GM12878 (cell line): Measurements from ENCODE around the gene CERK. TPM values are rescaled to one million over a fixed set of nuclear protein-coding genes. Genes with fewer than 3 reads are reported as not detected.

ENCODE experiments used
- ATAC-seq: fragments of 200-7000 bp; cut with Tn5 transposase; 3 replicates; pipeline ENCODE4 v1.9.1; 2020; ENCODE audit warnings: mild to moderate bottlenecking, moderate library complexity
- BruUV-seq: library from RNA; stranded (reverse); fragments of 400-500 nt; replicated peaks from 2 replicates; lab custom pipeline; 2021; lab: Mats Ljungman, UMichigan
- CTCF ChIA-PET: fragments of 300-600 bp; sonication (Branson Sonifier 250); formaldehyde crosslinking; extraction: SDS; loops from one replicate; lab custom pipeline; 2021; ENCODE audit warnings: inconsistent platforms; lab: Yijun Ruan, JAX
- POLR2A ChIA-PET: fragments of 350-600 bp; formaldehyde crosslinking; extraction: SDS; loops from one replicate; lab custom pipeline; 2021; ENCODE audit warnings: inconsistent platforms; lab: Charles Lee
- RAD21 ChIA-PET: fragments of 300-600 bp; sonication (Branson Sonifier 250); formaldehyde crosslinking; loops from one replicate; lab custom pipeline; 2023; ENCODE audit warnings: antibody characterized with exemption; ENCODE audit not compliant: unreplicated experiment; lab: Charles Lee
- SMC1A ChIA-PET: fragments of 300-600 bp; sonication (Branson Sonifier 250); formaldehyde crosslinking; loops from one replicate; lab custom pipeline; 2023; ENCODE audit not compliant: unreplicated experiment, uncharacterized antibody; lab: Charles Lee
- DNase-seq: peaks from one replicate; pipeline ENCODE4 v3.0.0-alpha.2; 2011; ENCODE audit warnings: low read depth, low spot score
- FAIRE-seq: peaks from 3 replicates; lab custom pipeline; 2011; peaks lifted over from hg19 to GRCh38; lab: Jason Lieb, UNC
- H2AFZ ChIP-seq: 2 replicates; pipeline ENCODE4 v1.6.0; 2011; ENCODE audit warnings: low read depth, low read length, control low read depth; ENCODE audit not compliant: control insufficient read depth
- H3K27ac ChIP-seq: 2 replicates; pipeline ENCODE4 v1.5.1; 2011; ENCODE audit warnings: control low read depth; ENCODE audit not compliant: control insufficient read depth, insufficient read depth
- H3K27me3 ChIP-seq, 2 experiments: replicated peaks in 1 of 2; 2 replicates each; pipeline versions ENCODE4 v1.6.0 to v1.6.1; 2011; ENCODE audit warnings: low read length in 1 of 2; ENCODE audit not compliant: control insufficient read depth in 2 of 2, insufficient read depth in 2 of 2
- H3K36me3 ChIP-seq, 2 experiments: 2 replicates each; pipeline ENCODE4 v1.5.1; 2011; ENCODE audit warnings: low read length in 1 of 2; ENCODE audit not compliant: control insufficient read depth in 2 of 2, insufficient read depth in 2 of 2
- H3K4me1 ChIP-seq: 2 replicates; pipeline ENCODE4 v1.6.1; 2011; ENCODE audit warnings: mild to moderate bottlenecking, low read length, moderate library complexity, mixed read lengths; ENCODE audit not compliant: control insufficient read depth, insufficient read depth
- H3K4me2 ChIP-seq: 2 replicates; pipeline ENCODE4 v1.6.0; 2011; ENCODE audit warnings: control low read depth; ENCODE audit not compliant: control insufficient read depth, insufficient read depth
- H3K4me3 ChIP-seq: fragments of 200-600 bp; sonication (generic); 2 replicates; pipeline ENCODE4 v1.5.1; 2016
- H3K79me2 ChIP-seq: 2 replicates; pipeline ENCODE4 v1.6.0; 2011; ENCODE audit warnings: low read length; ENCODE audit not compliant: control insufficient read depth, insufficient read depth
- H3K9ac ChIP-seq: 2 replicates; pipeline ENCODE4 v1.8.0; 2011; ENCODE audit warnings: low read length, control low read depth, mixed read lengths; ENCODE audit not compliant: control insufficient read depth, insufficient read depth
- H3K9me3 ChIP-seq: replicated peaks from 3 replicates; pipeline ENCODE4 v1.5.1; 2011; ENCODE audit warnings: mild to moderate bottlenecking, low read length; ENCODE audit not compliant: control insufficient read depth, insufficient read depth
- H4K20me1 ChIP-seq: 2 replicates; pipeline ENCODE4 v1.6.0; 2011; ENCODE audit not compliant: control insufficient read depth, insufficient read depth
- ATF7 ChIP-seq: fragments of 450-650 bp; IDR thresholded peaks from 2 replicates; pipeline ENCODE4 v1.6.1; 2016; ENCODE audit warnings: low read depth, mild to moderate bottlenecking
- BHLHE40 ChIP-seq, 2 experiments: fragments of 450-650 bp in 1 of 2; IDR thresholded peaks; 2 replicates each; pipeline ENCODE4 v1.6.1; 2011 to 2017; ENCODE audit warnings: low read depth in 2 of 2, borderline replicate concordance in 1 of 2, improper control_type of control experiment in 1 of 2, low read length in 1 of 2, mild to moderate bottlenecking in 1 of 2
- DPF2 ChIP-seq: fragments of 450-650 bp; IDR thresholded peaks from 2 replicates; pipeline ENCODE4 v1.6.1; 2017; ENCODE audit warnings: mild to moderate bottlenecking
- NFXL1 ChIP-seq: fragments of 450-650 bp; IDR thresholded peaks from 2 replicates; pipeline ENCODE4 v1.6.1; 2017; ENCODE audit warnings: antibody characterized with exemption, mild to moderate bottlenecking, borderline replicate concordance
- PAX8 ChIP-seq: fragments of 450-650 bp; IDR thresholded peaks from 2 replicates; pipeline ENCODE4 v1.6.1; 2017; ENCODE audit warnings: mild to moderate bottlenecking, moderate library complexity
- PKNOX1 ChIP-seq: fragments of 450-650 bp; IDR thresholded peaks from 2 replicates; pipeline ENCODE4 v1.6.1; 2016; ENCODE audit warnings: mild to moderate bottlenecking
- POLR2A ChIP-seq: IDR thresholded peaks from 2 replicates; pipeline ENCODE4 v1.6.1; 2011; ENCODE audit warnings: low read depth, mild to moderate bottlenecking, low read length
- POLR2AphosphoS2 ChIP-seq: IDR thresholded peaks from 2 replicates; pipeline ENCODE4 v1.6.1; 2011; ENCODE audit warnings: low read depth, mild to moderate bottlenecking, low read length, improper control_type of control experiment, moderate library complexity
- RAD51 ChIP-seq: fragments of 450-650 bp; IDR thresholded peaks from 2 replicates; pipeline ENCODE4 v1.6.1; 2016; ENCODE audit warnings: moderate library complexity, mild to moderate bottlenecking, inconsistent platforms
- RUNX3 ChIP-seq: IDR thresholded peaks from 2 replicates; pipeline ENCODE4 v1.6.1; 2012; ENCODE audit warnings: low read length, inconsistent platforms
- SIX5 ChIP-seq: IDR thresholded peaks from 2 replicates; pipeline ENCODE4 v1.6.1; 2011; ENCODE audit warnings: mild to moderate bottlenecking, low read depth, low read length, moderate library complexity; ENCODE audit not compliant: severe bottlenecking
- TCF3 ChIP-seq: IDR thresholded peaks from 2 replicates; pipeline ENCODE4 v1.6.1; 2012; ENCODE audit warnings: low read depth, mild to moderate bottlenecking, low read length, borderline replicate concordance; ENCODE audit not compliant: insufficient read depth
- YBX1 ChIP-seq: fragments of 450-650 bp; IDR thresholded peaks from 2 replicates; pipeline ENCODE4 v1.6.1; 2016; ENCODE audit warnings: antibody characterized with exemption
- ZBTB40 ChIP-seq: fragments of 450-650 bp; IDR thresholded peaks from 2 replicates; pipeline ENCODE4 v1.6.1; 2016; ENCODE audit warnings: mild to moderate bottlenecking, moderate library complexity, borderline replicate concordance
- ZNF622 ChIP-seq: fragments of 450-650 bp; IDR thresholded peaks from 2 replicates; pipeline ENCODE4 v1.6.1; 2017; ENCODE audit warnings: mild to moderate bottlenecking, inconsistent platforms
- WGBS: methylation state at CpG from one replicate; pipeline ENCODE4 v1.1.6; 2016; ENCODE audit warnings: low lambda C conversion rate; ENCODE audit not compliant: insufficient replicate concordance, insufficient coverage; ENCODE audit errors: missing lambda C conversion rate; 5-methylcytosine and 5-hydroxymethylcytosine counted together
- in situ Hi-C: fragments of 300-500 bp; cut with MboI; formaldehyde crosslinking; loops from 9 replicates; pipeline ENCODE4 v1.14.3; 2018; ENCODE audit warnings: mixed read lengths
- intact Hi-C: fragments of 100-400 bp; cut with micrococcal nuclease; formaldehyde crosslinking; loops from one replicate; pipeline ENCODE4 v1.14.2; 2022; ENCODE audit not compliant: unreplicated experiment
- polyA plus RNA-seq, 11 experiments: library from polyadenylated mRNA; depleted of rRNA in 4 of 11; unstranded in 6 of 11; stranded (reverse) in 5 of 11; fragments of >200 nt; fragmentation: Nextera tagmentation in 4 of 11; fragmentation: Illumina TruSeq in 1 of 11; extraction: Ambion mirVana in 4 of 11; extraction: Trizol in 1 of 11; gene quantifications; 1 replicate in 1 of 11; 2 replicates in 10 of 11; pipeline versions ENCODE4 v1.2.1 to v1.2.3, GENCODE V29; 2011 to 2016; ENCODE audit warnings: inconsistent platforms in 2 of 11, missing spikeins in 2 of 11, low read depth in 1 of 11
- total RNA-seq, 4 experiments: library from RNA; depleted of rRNA in 3 of 4; stranded (reverse); fragments of >200 nt in 3 of 4; fragmentation: Illumina TruSeq in 1 of 4; extraction: Trizol in 1 of 4; gene quantifications; 2 replicates each; pipeline versions ENCODE4 v1.2.1 to v1.2.3, GENCODE V29; 2013 to 2021
- TF ChIP-seq, protein P1 (sequence below): IDR thresholded peaks from 2 replicates; pipeline ENCODE4 v1.6.1; 2011; ENCODE audit warnings: borderline replicate concordance, low read depth, mild to moderate bottlenecking, moderate library complexity, low read length; ENCODE audit not compliant: insufficient read depth, poor library complexity, severe bottlenecking
- TF ChIP-seq, protein P2 (sequence below): fragments of 450-650 bp; IDR thresholded peaks from 2 replicates; pipeline ENCODE4 v1.6.1; 2016; ENCODE audit warnings: mild to moderate bottlenecking

Gene CERK
- total and polyA plus RNA-seq, 10 of the 15 experiments (the other 5 are each of a cell fraction or from before 2014, with no cell fraction given), result 4.0 to 41.1 (median 30.2) TPM

DNA sequence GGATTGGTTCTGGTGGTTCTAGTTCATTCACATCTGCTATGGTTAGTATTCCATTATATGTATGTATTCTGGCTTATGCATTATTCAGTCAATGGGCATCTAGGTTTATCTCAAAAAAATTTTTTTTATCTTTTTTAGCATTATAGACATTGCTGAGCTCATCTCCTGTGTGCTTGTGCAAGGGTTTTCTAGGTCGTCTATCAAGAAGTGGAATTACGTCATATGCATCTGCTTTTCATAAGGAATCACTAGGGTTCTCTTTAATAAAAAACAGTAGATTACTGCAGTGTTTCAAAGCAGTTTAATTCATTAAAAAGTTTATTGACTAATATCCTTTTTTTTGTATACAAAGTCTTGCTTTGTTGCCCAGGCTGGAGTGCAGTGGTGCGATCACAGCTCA, 45.7 kb upstream of the CERK start:
- no peak for ATAC-seq
- CTCF ChIA-PET, result interaction anchor here (1.0 kb wide), 1 partner anchor 25 kb away, joined by 3 read pairs; no protein-coding TSS in a partner anchor
- intact Hi-C loops, result no loop called here
- Histone ChIP-seq H3K36me3 (peaks cover 5 to 13% of the 10 kb centered on the region in 2 experiments; a peak in 3 of 4 replicates), H3K27ac (no peak overlapping the region), H3K9ac (no peak overlapping the region), H3K4me1 (peaks cover 13% of the 10 kb centered on the region), H3K4me3 (no peak overlapping the region), H2AFZ (no peak overlapping the region), H3K79me2 (peaks cover 78% of the 10 kb centered on the region), H3K9me3 (no peaks in the 10 kb centered on the region; the same call in 1 of the 3 replicates), H4K20me1 (peaks cover 16% of the 10 kb centered on the region), H3K4me2 (no peak overlapping the region), H3K27me3 (no peaks in the 10 kb centered on the region)
- no TSS peak for BruUV-seq
- FAIRE-seq, result no peak
- in situ Hi-C loops, result no loop called here
- WGBS, result 81% methylated on average over 3 of the region's 3 CpGs
- POLR2A ChIA-PET, result interaction anchor here (0.7 kb wide), 1 partner anchor 25 kb away, joined by 3 read pairs; no protein-coding TSS in a partner anchor
- RAD21 ChIA-PET, result no interaction called here
- no peak for DNase-seq
- SMC1A ChIA-PET, result interaction anchor here (1.3 to 1.4 kb wide), 2 partner anchors 15 to 18 kb away, joined by 3 to 5 read pairs; no protein-coding TSS in a partner anchor
- no peak for TF ChIP-seq ATF7
- TF ChIP-seq, protein P1, sequence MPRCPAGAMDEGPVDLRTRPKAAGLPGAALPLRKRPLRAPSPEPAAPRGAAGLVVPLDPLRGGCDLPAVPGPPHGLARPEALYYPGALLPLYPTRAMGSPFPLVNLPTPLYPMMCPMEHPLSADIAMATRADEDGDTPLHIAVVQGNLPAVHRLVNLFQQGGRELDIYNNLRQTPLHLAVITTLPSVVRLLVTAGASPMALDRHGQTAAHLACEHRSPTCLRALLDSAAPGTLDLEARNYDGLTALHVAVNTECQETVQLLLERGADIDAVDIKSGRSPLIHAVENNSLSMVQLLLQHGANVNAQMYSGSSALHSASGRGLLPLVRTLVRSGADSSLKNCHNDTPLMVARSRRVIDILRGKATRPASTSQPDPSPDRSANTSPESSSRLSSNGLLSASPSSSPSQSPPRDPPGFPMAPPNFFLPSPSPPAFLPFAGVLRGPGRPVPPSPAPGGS, result no peak
- TF ChIP-seq DPF2, result no peak
- no peak for TF ChIP-seq ZNF622
- no peak for TF ChIP-seq POLR2AphosphoS2
- TF ChIP-seq SIX5, result no peak
- no peak for TF ChIP-seq RUNX3
- TF ChIP-seq, protein P2, sequence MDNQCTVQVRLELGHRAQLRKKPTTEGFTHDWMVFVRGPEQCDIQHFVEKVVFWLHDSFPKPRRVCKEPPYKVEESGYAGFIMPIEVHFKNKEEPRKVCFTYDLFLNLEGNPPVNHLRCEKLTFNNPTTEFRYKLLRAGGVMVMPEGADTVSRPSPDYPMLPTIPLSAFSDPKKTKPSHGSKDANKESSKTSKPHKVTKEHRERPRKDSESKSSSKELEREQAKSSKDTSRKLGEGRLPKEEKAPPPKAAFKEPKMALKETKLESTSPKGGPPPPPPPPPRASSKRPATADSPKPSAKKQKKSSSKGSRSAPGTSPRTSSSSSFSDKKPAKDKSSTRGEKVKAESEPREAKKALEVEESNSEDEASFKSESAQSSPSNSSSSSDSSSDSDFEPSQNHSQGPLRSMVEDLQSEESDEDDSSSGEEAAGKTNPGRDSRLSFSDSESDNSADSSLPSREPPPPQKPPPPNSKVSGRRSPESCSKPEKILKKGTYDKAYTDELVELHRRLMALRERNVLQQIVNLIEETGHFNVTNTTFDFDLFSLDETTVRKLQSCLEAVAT, result no peak
- TF ChIP-seq NFXL1, result no peak
- no peak for TF ChIP-seq RAD51
- TF ChIP-seq PAX8, result no peak
- TF ChIP-seq POLR2A, result no peak
- TF ChIP-seq PKNOX1, result no peak
- no peak for TF ChIP-seq YBX1
- TF ChIP-seq TCF3, result no peak
- no peak for TF ChIP-seq BHLHE40 (IDR thresholded peaks at IDR 0.05; ENCODE audit: borderline replicate concordance in 1 of 2, low read depth in 2 of 2, low read length in 1 of 2)
- TF ChIP-seq ZBTB40, result no peak
